Chondrocyte (in vitro differentiated cells): ENCODE data around the gene KISS1R. TPM values are rescaled to one million over a fixed set of nuclear protein-coding genes. Genes with fewer than 3 reads are reported as not detected.

Experiments used
- DNase-seq: peaks from one replicate; pipeline ENCODE4 v3.0.0; 2021; ENCODE audit warnings: mixed read lengths, low spot score
- H3K27ac Mint-ChIP-seq: one replicate; pipeline ENCODE4 v1.8.0; 2021; ENCODE audit warnings: mild to moderate bottlenecking, moderate library complexity, mixed read lengths; ENCODE audit not compliant: unreplicated experiment
- H3K27me3 Mint-ChIP-seq: 2 replicates; pipeline ENCODE4 v1.8.0; 2021; ENCODE audit warnings: low read depth, mixed read lengths
- H3K36me3 Mint-ChIP-seq: 2 replicates; pipeline ENCODE4 v1.8.0; 2021; ENCODE audit warnings: low read depth, mixed read lengths
- H3K4me1 Mint-ChIP-seq: 2 replicates; pipeline ENCODE4 v1.8.0; 2021; ENCODE audit warnings: low read depth, mild to moderate bottlenecking, mixed read lengths
- H3K4me3 Mint-ChIP-seq: one replicate; pipeline ENCODE4 v1.8.0; 2021; ENCODE audit warnings: mild to moderate bottlenecking, moderate library complexity, mixed read lengths; ENCODE audit not compliant: unreplicated experiment
- H3K9me3 Mint-ChIP-seq: 2 replicates; pipeline ENCODE4 v1.8.0; 2021; ENCODE audit warnings: low read depth, mixed read lengths
- CTCF ChIP-seq: fragments of 200-600 bp; sonication (generic); IDR thresholded peaks from 2 replicates; pipeline ENCODE4 v1.5.0; 2021; ENCODE audit warnings: antibody characterized with exemption, mild to moderate bottlenecking, moderate library complexity
- total RNA-seq: library from RNA; stranded (reverse); gene quantifications from 3 replicates; pipeline ENCODE4 v1.2.1, GENCODE V29; 2021

KISS1R gene
- total RNA-seq, 1 donor from 2014 or later, result 0.17 TPM

GRCh38 chr19:937259-937694, 20.1 kb downstream of the KISS1R start:
- Mint-ChIP-seq H3K4me1 (peaks cover 40% of the 10 kb centered on the region), H3K36me3 (peaks cover 2% of the 10 kb centered on the region), H3K27ac (no peak overlapping the region), H3K27me3 (no peaks in the 10 kb centered on the region), H3K9me3 (no peaks in the 10 kb centered on the region), H3K4me3 (no peak overlapping the region)
- no peak for DNase-seq
- TF ChIP-seq CTCF, result no peak

GRCh38 chr19:938233-938923, 21.2 kb downstream of the KISS1R start:
- DNase-seq, result no peak
- Mint-ChIP-seq H3K27ac (no peak overlapping the region), H3K4me3 (no peak overlapping the region), H3K9me3 (no peaks in the 10 kb centered on the region), H3K27me3 (no peaks in the 10 kb centered on the region), H3K4me1 (peaks cover 32% of the 10 kb centered on the region), H3K36me3 (peaks cover 2% of the 10 kb centered on the region)
- TF ChIP-seq CTCF, result no peak

GRCh38 chr19:939439-939838, 22.3 kb downstream of the KISS1R start:
- Mint-ChIP-seq H3K4me1 (peaks cover 23% of the 10 kb centered on the region), H3K9me3 (no peaks in the 10 kb centered on the region), H3K27me3 (no peaks in the 10 kb centered on the region), H3K36me3 (peaks cover 2% of the 10 kb centered on the region), H3K4me3 (no peak overlapping the region), H3K27ac (no peak overlapping the region)
- DNase-seq, result no peak
- TF ChIP-seq CTCF, result no peak

GRCh38 chr19:939922-940321, 22.8 kb downstream of the KISS1R start:
- no peak overlapping the region for H3K4me3 Mint-ChIP-seq
- no peak for DNase-seq
- peaks cover 2% of the 10 kb centered on the region for H3K36me3 Mint-ChIP-seq
- H3K27ac Mint-ChIP-seq, result no peak overlapping the region
- no peaks in the 10 kb centered on the region for H3K9me3 Mint-ChIP-seq
- no peak for TF ChIP-seq CTCF
- H3K4me1 Mint-ChIP-seq, result peaks cover 18% of the 10 kb centered on the region
- no peaks in the 10 kb centered on the region for H3K27me3 Mint-ChIP-seq

- TF ChIP-seq CTCF, result no peak
- peaks cover 2% of the 10 kb centered on the region for H3K36me3 Mint-ChIP-seq
- H3K9me3 Mint-ChIP-seq, result no peaks in the 10 kb centered on the region
- H3K4me3 Mint-ChIP-seq, result no peak overlapping the region
- no peaks in the 10 kb centered on the region for H3K27me3 Mint-ChIP-seq
- no peak for DNase-seq
- H3K27ac Mint-ChIP-seq, result peak overlapping the region; percentile 24
- H3K4me1 Mint-ChIP-seq, result peaks cover 12% of the 10 kb centered on the region
These were observed 23.6 kb downstream of the KISS1R start for GRCh38 chr19:940591-941291.
